ENCODE data around the gene NAP1L1. TPM values are rescaled to one million over a fixed set of nuclear protein-coding genes. Genes with fewer than 3 reads are reported as not detected.

NAP1L1 gene
- total RNA-seq, 1 experiment from 2014 or later: 946 TPM

- CTCF ChIA-PET: no interaction called here
- no peak overlapping the region for H3K27ac Mint-ChIP-seq
Measured at GRCh38 chr12:76073561-76073960, 10.9 kb downstream of the NAP1L1 start.

More at GRCh38 chr12:76073561-76073960, 10.9 kb downstream of the NAP1L1 start:
- TF ChIP-seq, protein P1, sequence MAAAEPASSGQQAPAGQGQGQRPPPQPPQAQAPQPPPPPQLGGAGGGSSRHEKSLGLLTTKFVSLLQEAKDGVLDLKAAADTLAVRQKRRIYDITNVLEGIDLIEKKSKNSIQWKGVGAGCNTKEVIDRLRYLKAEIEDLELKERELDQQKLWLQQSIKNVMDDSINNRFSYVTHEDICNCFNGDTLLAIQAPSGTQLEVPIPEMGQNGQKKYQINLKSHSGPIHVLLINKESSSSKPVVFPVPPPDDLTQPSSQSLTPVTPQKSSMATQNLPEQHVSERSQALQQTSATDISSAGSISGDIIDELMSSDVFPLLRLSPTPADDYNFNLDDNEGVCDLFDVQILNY (CRISPR knock-in tag; IDR thresholded peaks at IDR 0.05): no peak
- TF ChIP-seq IRF1 (CRISPR knock-in tag; IDR thresholded peaks at IDR 0.05): no peak
- no peak for TF ChIP-seq GABPB1 (CRISPR knock-in tag; IDR thresholded peaks at IDR 0.05)
- no peak for TF ChIP-seq PREB (CRISPR knock-in tag; IDR thresholded peaks at IDR 0.05; ENCODE audit: borderline replicate concordance)
- TF ChIP-seq CREB1 (CRISPR knock-in tag; IDR thresholded peaks at IDR 0.05): no peak
- TF ChIP-seq, protein P2, sequence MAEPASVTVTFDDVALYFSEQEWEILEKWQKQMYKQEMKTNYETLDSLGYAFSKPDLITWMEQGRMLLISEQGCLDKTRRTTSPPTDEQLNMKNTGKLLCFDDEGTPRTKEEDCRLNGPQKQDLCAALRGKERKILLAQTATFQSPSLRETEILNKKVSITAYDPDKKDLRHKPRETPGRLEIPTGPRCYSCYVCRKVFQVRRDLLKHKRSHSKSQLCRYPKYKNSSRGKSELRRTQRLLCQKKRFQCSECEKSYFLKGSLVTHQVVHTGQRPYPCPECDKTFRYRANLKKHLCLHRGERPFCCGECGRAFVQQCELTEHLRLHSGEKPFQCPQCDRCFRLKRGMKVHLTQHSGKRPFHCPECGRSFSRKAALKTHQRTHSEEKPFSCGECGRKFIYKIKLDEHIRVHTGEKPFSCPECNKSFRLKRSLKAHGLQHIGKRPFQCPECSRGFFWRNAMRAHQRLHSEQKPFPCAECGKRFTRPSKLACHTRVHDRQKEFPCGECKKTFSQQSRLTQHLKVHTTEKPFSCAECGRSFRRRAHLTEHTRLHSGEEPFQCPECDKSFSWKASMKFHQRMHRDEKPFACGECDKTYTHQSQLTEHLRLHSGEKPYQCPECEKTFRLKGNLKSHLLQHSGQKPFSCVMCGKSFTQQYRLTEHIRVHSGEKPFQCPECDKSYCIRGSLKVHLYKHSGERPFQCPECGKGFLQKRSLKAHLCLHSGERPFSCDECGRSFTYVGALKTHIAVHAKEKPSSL (CRISPR knock-in tag; conservative IDR thresholded peaks at IDR 0.05): no peak
- no peak for TF ChIP-seq TCF7 (CRISPR knock-in tag; IDR thresholded peaks at IDR 0.05; ENCODE audit: low read depth)
- TF ChIP-seq, protein P3, sequence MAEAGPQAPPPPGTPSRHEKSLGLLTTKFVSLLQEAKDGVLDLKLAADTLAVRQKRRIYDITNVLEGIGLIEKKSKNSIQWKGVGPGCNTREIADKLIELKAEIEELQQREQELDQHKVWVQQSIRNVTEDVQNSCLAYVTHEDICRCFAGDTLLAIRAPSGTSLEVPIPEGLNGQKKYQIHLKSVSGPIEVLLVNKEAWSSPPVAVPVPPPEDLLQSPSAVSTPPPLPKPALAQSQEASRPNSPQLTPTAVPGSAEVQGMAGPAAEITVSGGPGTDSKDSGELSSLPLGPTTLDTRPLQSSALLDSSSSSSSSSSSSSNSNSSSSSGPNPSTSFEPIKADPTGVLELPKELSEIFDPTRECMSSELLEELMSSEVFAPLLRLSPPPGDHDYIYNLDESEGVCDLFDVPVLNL (CRISPR knock-in tag; IDR thresholded peaks at IDR 0.05; ENCODE audit: borderline replicate concordance, low read depth): no peak
- TF ChIP-seq ESRRA (CRISPR knock-in tag; IDR thresholded peaks at IDR 0.05; ENCODE audit: borderline replicate concordance): no peak
- no peak for TF ChIP-seq GRHL2 (CRISPR knock-in tag; IDR thresholded peaks at IDR 0.05; ENCODE audit: insufficient replicate concordance, severe bottlenecking)
- TF ChIP-seq SMAD4 (CRISPR knock-in tag; IDR thresholded peaks at IDR 0.05): no peak
- no peak for TF ChIP-seq ELF4 (CRISPR knock-in tag; IDR thresholded peaks at IDR 0.05; ENCODE audit: low read depth)
- TF ChIP-seq, protein P4, sequence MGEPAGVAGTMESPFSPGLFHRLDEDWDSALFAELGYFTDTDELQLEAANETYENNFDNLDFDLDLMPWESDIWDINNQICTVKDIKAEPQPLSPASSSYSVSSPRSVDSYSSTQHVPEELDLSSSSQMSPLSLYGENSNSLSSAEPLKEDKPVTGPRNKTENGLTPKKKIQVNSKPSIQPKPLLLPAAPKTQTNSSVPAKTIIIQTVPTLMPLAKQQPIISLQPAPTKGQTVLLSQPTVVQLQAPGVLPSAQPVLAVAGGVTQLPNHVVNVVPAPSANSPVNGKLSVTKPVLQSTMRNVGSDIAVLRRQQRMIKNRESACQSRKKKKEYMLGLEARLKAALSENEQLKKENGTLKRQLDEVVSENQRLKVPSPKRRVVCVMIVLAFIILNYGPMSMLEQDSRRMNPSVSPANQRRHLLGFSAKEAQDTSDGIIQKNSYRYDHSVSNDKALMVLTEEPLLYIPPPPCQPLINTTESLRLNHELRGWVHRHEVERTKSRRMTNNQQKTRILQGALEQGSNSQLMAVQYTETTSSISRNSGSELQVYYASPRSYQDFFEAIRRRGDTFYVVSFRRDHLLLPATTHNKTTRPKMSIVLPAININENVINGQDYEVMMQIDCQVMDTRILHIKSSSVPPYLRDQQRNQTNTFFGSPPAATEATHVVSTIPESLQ (CRISPR knock-in tag; IDR thresholded peaks at IDR 0.05): no peak
- TF ChIP-seq ZNF532 (CRISPR knock-in tag; IDR thresholded peaks at IDR 0.05; ENCODE audit: borderline replicate concordance): no peak
- TF ChIP-seq JUN (CRISPR knock-in tag; IDR thresholded peaks at IDR 0.05): no peak
- TF ChIP-seq ZNF423 (CRISPR knock-in tag; IDR thresholded peaks at IDR 0.05): no peak
- Mint-ChIP-seq H3K4me1 (peaks cover 72% of the 10 kb centered on the region), H3K27me3 (ENCODE audit: low read depth) (no peaks in the 10 kb centered on the region), H3K9me3 (no peaks in the 10 kb centered on the region), H3K4me3 (no peak overlapping the region), H3K36me3 (peaks cover 23% of the 10 kb centered on the region)
- DNase-seq (ENCODE audit: low spot score) (no peak), ATAC-seq (no peak)
- POLR2A ChIA-PET: interaction anchor here (1.5 kb wide), 1 partner anchor 10 kb away, joined by 6 read pairs; no protein-coding TSS in a partner anchor

Measured in WTC11 (cell line).